Esophagus muscularis mucosa (tissue), 3 donors: Measurements from ENCODE around the gene PPIA.

Experiments used
- EP300 ChIP-seq: sonication (generic); formaldehyde crosslinking; IDR thresholded peaks from one replicate; pipeline ENCODE4 v1.6.1; 2017; ENCODE audit warnings: antibody characterized with exemption
- TF ChIP-seq, protein P1 (sequence below), 3 experiments: fragments of 200-600 bp in 2 of 3; fragments of 450-650 bp in 1 of 3; sonication (generic) in 2 of 3; IDR thresholded peaks; one replicate each; pipeline ENCODE4 v1.5.1; 2017 to 2019; ENCODE audit warnings: antibody characterized with exemption in 3 of 3, mild to moderate bottlenecking in 2 of 3, moderate library complexity in 1 of 3

DNA sequence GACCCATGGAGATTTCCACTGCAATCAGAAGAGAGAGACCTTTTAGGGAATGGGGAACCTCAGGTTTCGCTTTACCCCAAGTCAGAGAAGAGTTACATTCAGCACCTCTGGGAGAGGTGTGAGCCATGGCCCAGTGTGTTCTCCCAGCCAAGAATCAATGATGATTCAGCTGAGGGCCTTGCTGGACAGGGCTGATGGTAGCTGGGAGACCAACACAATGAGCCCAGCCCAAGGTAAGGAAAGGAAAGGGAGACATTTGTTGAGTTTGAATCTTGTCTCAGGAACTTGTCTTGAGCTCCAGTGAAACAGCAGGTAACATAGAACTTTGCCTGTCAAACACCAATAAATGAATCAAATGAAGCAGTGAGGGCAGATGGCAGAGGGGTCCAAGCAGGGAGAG is 14.0 kb upstream of the PPIA start:
- TF ChIP-seq, protein P1, sequence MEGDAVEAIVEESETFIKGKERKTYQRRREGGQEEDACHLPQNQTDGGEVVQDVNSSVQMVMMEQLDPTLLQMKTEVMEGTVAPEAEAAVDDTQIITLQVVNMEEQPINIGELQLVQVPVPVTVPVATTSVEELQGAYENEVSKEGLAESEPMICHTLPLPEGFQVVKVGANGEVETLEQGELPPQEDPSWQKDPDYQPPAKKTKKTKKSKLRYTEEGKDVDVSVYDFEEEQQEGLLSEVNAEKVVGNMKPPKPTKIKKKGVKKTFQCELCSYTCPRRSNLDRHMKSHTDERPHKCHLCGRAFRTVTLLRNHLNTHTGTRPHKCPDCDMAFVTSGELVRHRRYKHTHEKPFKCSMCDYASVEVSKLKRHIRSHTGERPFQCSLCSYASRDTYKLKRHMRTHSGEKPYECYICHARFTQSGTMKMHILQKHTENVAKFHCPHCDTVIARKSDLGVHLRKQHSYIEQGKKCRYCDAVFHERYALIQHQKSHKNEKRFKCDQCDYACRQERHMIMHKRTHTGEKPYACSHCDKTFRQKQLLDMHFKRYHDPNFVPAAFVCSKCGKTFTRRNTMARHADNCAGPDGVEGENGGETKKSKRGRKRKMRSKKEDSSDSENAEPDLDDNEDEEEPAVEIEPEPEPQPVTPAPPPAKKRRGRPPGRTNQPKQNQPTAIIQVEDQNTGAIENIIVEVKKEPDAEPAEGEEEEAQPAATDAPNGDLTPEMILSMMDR (IDR thresholded peaks at IDR 0.05) = no peak
- TF ChIP-seq EP300 = no peak
